GM12875 (cell line): ENCODE data around the gene MUSK.

ENCODE experiments used
- H3K4me3 ChIP-seq: one replicate; pipeline ENCODE4 v1.5.1; 2011; ENCODE audit warnings: low read depth, low read length, control low read depth
- CTCF ChIP-seq: IDR thresholded peaks from 2 replicates; pipeline ENCODE4 v1.5.1; 2011; ENCODE audit warnings: low read depth, mild to moderate bottlenecking, control low read depth, inconsistent platforms, low read length, moderate library complexity, borderline replicate concordance; ENCODE audit not compliant: insufficient read depth

Gene MUSK

GRCh38 chr9:110668570-110669167 lies at the start of gene MUSK:
MUSK (plus strand) TSS chr9:110668791; CDS start chr9:110668905, 114 bp downstream.
- no peak for TF ChIP-seq CTCF
- no peak within 1 kb of the TSS for H3K4me3 ChIP-seq

GRCh38 chr9:110619831-110620230 lies 48.8 kb upstream of the MUSK start:
- no peak for TF ChIP-seq CTCF
- H3K4me3 ChIP-seq = no peak overlapping the region

GRCh38 chr9:110620726-110621125 lies 47.9 kb upstream of the MUSK start:
- no peak for TF ChIP-seq CTCF
- no peak overlapping the region for H3K4me3 ChIP-seq

- no peak for TF ChIP-seq CTCF
- no peak overlapping the region for H3K4me3 ChIP-seq
Measured at GRCh38 chr9:110622368-110622767, 46.2 kb upstream of the MUSK start.

GRCh38 chr9:110623462-110624025 lies 45.0 kb upstream of the MUSK start:
- peak; percentile 37; the same call in 1 of the 2 replicates for TF ChIP-seq CTCF
- H3K4me3 ChIP-seq = no peak overlapping the region

DNA sequence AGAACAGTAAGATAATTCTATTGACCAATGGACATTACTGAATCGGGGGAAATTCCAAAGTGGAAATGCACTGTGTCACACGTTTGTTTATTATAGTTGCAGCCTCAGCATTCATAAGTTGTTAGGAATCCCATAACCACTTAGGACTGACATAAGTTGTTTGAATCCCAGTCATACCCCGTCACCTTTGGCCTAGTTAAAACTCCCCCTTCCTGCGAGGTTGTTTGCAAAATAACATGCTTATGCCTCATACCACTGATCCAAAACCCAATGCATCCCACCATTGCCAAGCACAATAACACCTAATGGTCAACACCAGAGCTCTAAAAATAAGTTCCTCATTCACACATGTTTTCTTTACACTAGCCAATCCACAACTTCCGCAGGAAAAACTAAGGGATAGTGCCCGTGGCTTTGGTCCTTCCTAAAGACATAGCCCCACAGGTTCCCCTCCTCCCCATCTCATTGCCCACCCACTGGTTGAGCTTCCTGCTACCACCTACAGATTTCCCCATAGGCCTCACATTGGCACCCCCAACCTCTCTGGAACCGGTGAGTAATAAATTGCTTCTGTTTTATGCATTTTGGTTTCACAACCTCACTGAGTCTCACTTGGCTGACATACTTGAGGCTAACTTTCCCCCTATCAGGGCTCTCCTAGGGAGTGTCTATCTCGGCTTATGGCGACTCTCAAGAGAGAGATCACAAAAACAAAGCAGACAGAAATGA lies 42.3 kb upstream of the MUSK start:
- no peak overlapping the region for H3K4me3 ChIP-seq
- TF ChIP-seq CTCF = no peak

GRCh38 chr9:110635589-110635988 lies 33.0 kb upstream of the MUSK start:
- H3K4me3 ChIP-seq = no peak overlapping the region
- no peak for TF ChIP-seq CTCF
